ENCODE results near the gene GPR176.

Gene GPR176

DNA sequence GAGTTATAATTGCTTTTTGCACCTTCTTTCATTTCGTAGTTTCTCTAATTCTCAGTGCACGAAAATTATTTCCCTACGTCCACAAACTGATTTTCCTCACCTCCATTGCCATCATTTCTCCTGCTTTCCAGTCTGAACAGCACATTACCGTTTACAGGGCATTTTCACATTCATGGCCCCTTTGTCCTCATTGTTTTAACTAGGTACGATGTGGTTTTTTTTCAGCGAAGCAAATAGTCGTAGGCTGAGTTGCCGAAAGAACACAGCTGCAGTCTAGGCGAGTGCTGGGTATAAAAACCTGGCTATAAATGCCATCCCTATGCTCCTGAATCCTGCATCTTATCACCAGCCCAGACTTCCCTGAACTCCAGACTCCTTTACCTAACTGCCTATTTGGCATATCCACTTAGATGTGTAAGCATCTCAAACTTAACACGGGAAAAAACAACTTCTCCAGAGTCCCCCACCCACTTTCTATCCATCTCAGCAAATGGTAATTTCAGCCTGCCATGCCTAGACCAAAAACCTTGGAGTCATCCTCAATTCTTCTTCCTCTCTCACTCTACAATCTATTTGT is 136.7 kb downstream of the GPR176 start:
- TF ChIP-seq, protein P1, sequence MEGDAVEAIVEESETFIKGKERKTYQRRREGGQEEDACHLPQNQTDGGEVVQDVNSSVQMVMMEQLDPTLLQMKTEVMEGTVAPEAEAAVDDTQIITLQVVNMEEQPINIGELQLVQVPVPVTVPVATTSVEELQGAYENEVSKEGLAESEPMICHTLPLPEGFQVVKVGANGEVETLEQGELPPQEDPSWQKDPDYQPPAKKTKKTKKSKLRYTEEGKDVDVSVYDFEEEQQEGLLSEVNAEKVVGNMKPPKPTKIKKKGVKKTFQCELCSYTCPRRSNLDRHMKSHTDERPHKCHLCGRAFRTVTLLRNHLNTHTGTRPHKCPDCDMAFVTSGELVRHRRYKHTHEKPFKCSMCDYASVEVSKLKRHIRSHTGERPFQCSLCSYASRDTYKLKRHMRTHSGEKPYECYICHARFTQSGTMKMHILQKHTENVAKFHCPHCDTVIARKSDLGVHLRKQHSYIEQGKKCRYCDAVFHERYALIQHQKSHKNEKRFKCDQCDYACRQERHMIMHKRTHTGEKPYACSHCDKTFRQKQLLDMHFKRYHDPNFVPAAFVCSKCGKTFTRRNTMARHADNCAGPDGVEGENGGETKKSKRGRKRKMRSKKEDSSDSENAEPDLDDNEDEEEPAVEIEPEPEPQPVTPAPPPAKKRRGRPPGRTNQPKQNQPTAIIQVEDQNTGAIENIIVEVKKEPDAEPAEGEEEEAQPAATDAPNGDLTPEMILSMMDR (IDR thresholded peaks at IDR 0.05; ENCODE audit: low read depth, low read length), result no peak
- DNase-seq, result no peak

DNA sequence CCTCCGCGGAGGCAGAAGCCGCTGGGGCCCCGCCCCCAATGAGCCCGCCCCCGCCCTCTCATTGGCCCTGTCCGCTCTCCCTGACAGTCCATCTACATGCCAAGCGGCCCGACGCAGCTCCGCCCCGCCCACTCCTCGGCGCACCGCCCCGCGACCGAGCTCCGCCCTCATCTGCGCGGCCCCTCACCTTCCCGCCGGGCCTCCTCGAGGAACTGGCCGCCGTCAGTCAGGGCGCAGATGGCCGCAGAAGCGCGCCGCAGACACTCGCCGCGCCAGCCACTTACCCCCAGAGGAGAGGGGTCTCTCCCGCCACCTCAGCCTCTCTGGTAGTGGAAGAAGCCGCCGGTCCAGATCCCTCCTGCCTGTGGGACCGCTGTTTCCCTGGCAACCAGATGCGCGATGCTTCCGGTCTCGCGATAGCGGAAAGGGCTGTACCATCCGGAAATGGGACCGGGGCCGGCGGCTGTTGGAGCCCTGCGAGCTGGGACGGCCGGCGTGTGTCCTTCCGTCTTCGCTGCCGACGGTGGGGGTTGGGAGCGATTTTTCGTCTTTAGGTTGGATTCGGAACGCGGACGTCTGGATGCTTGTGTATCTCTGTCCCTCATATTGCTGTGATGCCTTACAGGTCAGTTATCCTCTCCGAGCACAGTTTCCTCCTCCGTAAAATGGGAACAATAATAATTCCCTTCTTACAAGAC is 137.5 kb downstream of the GPR176 start, which contains the start of gene FSIP1:
Gene FSIP1 (minus strand): TSS at position 401 of the 698 bp plus-strand sequence. CDS start 6,317 bp downstream, outside the sequence.
- TF ChIP-seq, protein P1 (IDR thresholded peaks at IDR 0.05; ENCODE audit: low read depth, low read length), result no peak
- no peaks in the 10 kb centered on the region for H3K27me3 ChIP-seq
- no peaks in the 10 kb centered on the region for H3K9me3 ChIP-seq
- DNase-seq, result peak; percentile 97
- no peaks in the 10 kb centered on the region for H3K4me1 ChIP-seq
- peak within 1 kb of the TSS; percentile 98 for H3K4me3 ChIP-seq (ENCODE audit: low read depth, low read length)
- no peaks in the 10 kb centered on the region for H3K36me3 ChIP-seq

More for the DNA sequence above, 136.7 kb downstream of the GPR176 start:
- no peaks in the 10 kb centered on the region for H3K4me1 ChIP-seq
- H3K4me3 ChIP-seq (ENCODE audit: low read depth, low read length), result peak overlapping the region; percentile 98
- no peaks in the 10 kb centered on the region for H3K9me3 ChIP-seq
- no peaks in the 10 kb centered on the region for H3K27me3 ChIP-seq
- no peaks in the 10 kb centered on the region for H3K36me3 ChIP-seq

DNA sequence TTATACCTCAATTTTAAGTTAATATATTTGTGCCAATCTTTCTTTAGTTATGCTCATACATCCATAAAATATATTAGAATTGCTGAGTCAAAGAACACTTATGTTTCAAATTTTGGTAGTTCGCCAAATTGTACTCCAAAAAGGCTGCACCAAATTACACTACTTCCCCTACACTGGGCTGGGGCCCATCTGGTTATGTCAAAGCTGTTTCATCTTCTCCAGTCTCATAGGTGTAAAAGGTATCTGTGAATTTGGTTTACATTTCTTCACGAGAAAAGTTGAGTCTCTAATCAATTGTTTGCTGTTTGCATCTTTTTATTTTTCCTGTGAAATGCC is 138.1 kb downstream of the GPR176 start:
- Histone ChIP-seq H3K4me3 (ENCODE audit: low read depth, low read length) (peak overlapping the region; percentile 98), H3K9me3 (no peaks in the 10 kb centered on the region), H3K36me3 (no peaks in the 10 kb centered on the region), H3K27me3 (no peaks in the 10 kb centered on the region), H3K4me1 (no peaks in the 10 kb centered on the region)
- DNase-seq, result no peak
- TF ChIP-seq, protein P1 (IDR thresholded peaks at IDR 0.05; ENCODE audit: low read depth, low read length), result no peak

DNA sequence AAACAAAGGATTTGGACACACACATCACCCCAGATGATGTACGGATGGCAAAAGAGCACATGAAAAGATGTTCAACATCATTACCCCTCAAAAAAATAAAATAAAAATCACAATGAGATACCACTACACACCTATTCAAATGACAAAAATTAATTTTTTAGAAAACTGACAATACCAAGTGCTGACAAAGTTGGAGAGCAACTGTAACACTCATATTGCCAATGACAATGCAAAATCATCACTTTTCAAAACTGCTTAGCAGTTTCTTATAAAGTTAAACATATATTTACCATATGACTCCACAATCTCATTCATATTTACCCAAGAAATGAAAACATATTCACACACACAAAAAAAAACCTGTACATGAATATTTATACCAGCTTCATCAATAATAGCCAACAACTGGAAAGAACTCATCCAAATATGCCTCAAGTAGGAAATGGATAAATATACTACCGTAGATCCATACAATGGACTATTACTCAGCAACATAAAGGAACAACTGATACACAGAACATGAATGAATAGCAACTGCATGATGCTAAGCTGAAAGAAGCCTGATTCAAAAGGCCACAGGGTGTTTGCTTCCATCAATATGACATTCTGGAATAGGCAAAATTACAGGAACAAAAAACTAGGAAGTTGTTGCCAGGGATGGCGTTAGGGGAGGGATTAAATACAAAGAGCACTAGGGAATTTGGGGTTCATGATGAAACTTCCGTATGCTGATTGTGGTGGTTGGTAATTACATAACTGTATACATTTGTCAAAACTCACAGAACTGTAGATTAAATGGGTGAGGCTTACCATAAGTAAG is 138.7 kb downstream of the GPR176 start:
- Histone ChIP-seq H3K9me3 (no peaks in the 10 kb centered on the region), H3K4me3 (ENCODE audit: low read depth, low read length) (no peak overlapping the region), H3K36me3 (no peaks in the 10 kb centered on the region), H3K27me3 (no peaks in the 10 kb centered on the region), H3K4me1 (no peaks in the 10 kb centered on the region)
- TF ChIP-seq, protein P1 (IDR thresholded peaks at IDR 0.05; ENCODE audit: low read depth, low read length), result no peak
- DNase-seq, result no peak

DNA sequence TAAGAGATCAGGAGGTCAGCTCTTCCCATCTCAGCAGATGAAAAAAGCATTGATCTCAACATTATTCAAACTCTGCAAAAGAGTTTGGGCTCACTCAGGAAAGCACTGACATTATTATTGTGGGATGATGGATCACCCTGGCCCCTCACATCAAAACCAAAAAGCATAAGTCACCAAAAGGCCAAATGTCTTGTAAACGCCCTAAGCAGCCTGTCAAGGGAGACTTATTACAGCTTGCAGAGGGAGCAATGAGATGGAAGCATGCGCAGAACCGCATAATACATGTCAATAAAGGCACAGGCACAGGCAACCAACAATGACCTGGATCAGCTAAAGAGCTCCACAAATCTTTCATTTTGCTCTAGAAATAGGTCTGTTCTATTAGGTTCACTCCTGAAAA is 142.0 kb downstream of the GPR176 start:
- Histone ChIP-seq H3K36me3 (no peaks in the 10 kb centered on the region), H3K4me1 (peaks cover 6% of the 10 kb centered on the region), H3K9me3 (no peaks in the 10 kb centered on the region), H3K27me3 (no peaks in the 10 kb centered on the region), H3K4me3 (ENCODE audit: low read depth, low read length) (no peak overlapping the region)
- no peak for DNase-seq
- TF ChIP-seq, protein P1 (IDR thresholded peaks at IDR 0.05; ENCODE audit: low read depth, low read length), result no peak
